A673 (cell line): ENCODE results near the gene TMSB15C.
"Not testable (repeated sequence)": the region's sequence is repeated elsewhere in the genome, so short reads cannot be mapped to it uniquely, and the experiment has no call there.

Experiments used
- CTCF ChIP-seq: fragments of 300-800, 200-600 bp; sonication (generic); conservative IDR thresholded peaks from 2 replicates; pipeline ENCODE4 v1.5.1; 2017; ENCODE audit warnings: low read depth, mild to moderate bottlenecking, antibody characterized with exemption, low read length, moderate library complexity, mixed read lengths
- EZH2 ChIP-seq: fragments of 200-600 bp; sonication (generic); IDR thresholded peaks from 2 replicates; pipeline ENCODE4 v1.6.1; 2017; ENCODE audit warnings: borderline replicate concordance, low read depth, mild to moderate bottlenecking, mixed read lengths, antibody characterized with exemption, low read length; ENCODE audit not compliant: poor library complexity, severe bottlenecking

GRCh38 chrX:104110491-104111240, 34.6 kb upstream of the TMSB15C start:
- TF ChIP-seq CTCF, EZH2: not testable (repeated sequence)
